H1 (cell line): ENCODE measurements around the gene IMP3. TPM values are rescaled to one million over a fixed set of nuclear protein-coding genes. Genes with fewer than 3 reads are reported as not detected.

Source experiments
- CEBPB ChIP-seq: IDR thresholded peaks from 2 replicates; pipeline ENCODE4 v1.6.1; 2012; ENCODE audit warnings: low read depth, low read length
- CHD7 ChIP-seq: fragments of 300-600 bp; sonication (generic); IDR thresholded peaks from 2 replicates; pipeline ENCODE4 v1.7.1; 2012; ENCODE audit warnings: low read length, moderate library complexity, mild to moderate bottlenecking, inconsistent platforms; ENCODE audit not compliant: insufficient replicate concordance
- CREB1 ChIP-seq: IDR thresholded peaks from 2 replicates; pipeline ENCODE4 v1.6.1; 2012; ENCODE audit warnings: inconsistent platforms
- JUND ChIP-seq: IDR thresholded peaks from 2 replicates; pipeline ENCODE4 v1.6.1; 2011; ENCODE audit warnings: mild to moderate bottlenecking, improper control_type of control experiment, low read length
- polyA plus RNA-seq, 7 experiments: library from polyadenylated mRNA; depleted of rRNA in 3 of 7; stranded (reverse) in 5 of 7; unstranded in 2 of 7; fragments of >200 nt in 5 of 7; fragments of 200-250 nt in 2 of 7; gene quantifications; 1 replicate in 5 of 7; 2 replicates in 1 of 7; 4 replicates in 1 of 7; pipeline versions ENCODE4 v1.2.1 to v1.2.3, GENCODE V29; 2011 to 2013; ENCODE audit warnings: missing spikeins in 2 of 7, mixed read lengths in 2 of 7
- total RNA-seq: library from RNA; stranded (reverse); fragmentation: NEBNext Ultra II Directional; extraction: Animal tissue kit (Norgen Biotek cat#: 25700); gene quantifications from 2 replicates; pipeline ENCODE4 v1.2.1, GENCODE V29; 2021

The IMP3 gene
- total and polyA plus RNA-seq, 2 of the 8 experiments (the other 6 are each of a cell fraction or from before 2014, with no cell fraction given), result 114 to 273 TPM

- TF ChIP-seq CHD7 (no peak), CREB1 (no peak), CEBPB (no peak), JUND (no peak)
Measured at GRCh38 chr15:75663931-75664421, 24.0 kb upstream of the IMP3 start (continued).
